GM10266 (cell line): ENCODE data around the gene CERS1.

Experiments
- DNase-seq: peaks from one replicate; pipeline ENCODE4 v3.0.0; 2012; ENCODE audit errors: extremely low spot score
- TF ChIP-seq, protein P1 (sequence below): IDR thresholded peaks from 2 replicates; pipeline ENCODE4 v1.5.1; 2012; ENCODE audit warnings: mild to moderate bottlenecking, low read depth; ENCODE audit not compliant: control insufficient read depth, insufficient read depth; ENCODE audit errors: missing control alignments

The CERS1 gene

DNA sequence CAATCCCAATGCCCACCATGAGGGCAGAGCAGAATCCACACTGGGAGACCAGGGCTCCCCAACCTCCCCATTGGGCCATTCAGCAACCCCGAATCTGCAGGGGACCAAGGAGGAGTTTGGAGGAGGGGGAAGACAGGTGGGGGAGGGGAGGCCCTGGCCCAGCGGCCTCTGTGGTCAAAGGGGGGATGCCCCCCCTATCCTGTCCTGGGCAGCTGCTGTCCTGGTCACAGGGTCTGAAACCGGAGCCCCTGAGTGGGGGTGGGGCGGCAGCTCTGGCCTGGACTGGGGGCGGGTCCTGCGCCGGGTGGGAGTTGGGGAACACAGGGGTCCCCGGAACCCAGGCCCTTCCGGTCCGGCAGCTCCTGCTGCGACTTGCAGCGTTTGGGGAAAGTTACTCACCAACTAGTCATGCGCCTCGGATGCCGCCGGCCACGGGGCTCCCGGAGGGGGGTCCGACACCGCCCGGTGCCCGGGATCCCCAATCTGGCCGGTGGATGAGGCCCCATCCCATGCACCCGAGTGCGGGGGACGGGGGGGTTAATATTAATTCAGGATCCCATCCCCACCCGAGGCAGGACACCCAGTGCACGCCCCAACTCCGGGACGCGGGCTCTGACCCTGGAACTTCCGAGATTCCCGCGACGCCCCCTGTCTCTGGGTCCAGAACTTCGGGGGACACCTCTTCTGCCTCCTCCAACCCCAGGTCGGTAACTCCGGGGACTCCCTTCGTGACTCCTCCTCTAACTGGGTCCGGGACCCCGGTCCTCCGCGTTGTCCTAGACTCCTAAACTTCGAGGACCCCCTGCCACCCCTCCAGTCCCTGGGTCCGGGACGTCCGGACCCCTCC lies 44.2 kb upstream of the CERS1 start:
- TF ChIP-seq, protein P1, sequence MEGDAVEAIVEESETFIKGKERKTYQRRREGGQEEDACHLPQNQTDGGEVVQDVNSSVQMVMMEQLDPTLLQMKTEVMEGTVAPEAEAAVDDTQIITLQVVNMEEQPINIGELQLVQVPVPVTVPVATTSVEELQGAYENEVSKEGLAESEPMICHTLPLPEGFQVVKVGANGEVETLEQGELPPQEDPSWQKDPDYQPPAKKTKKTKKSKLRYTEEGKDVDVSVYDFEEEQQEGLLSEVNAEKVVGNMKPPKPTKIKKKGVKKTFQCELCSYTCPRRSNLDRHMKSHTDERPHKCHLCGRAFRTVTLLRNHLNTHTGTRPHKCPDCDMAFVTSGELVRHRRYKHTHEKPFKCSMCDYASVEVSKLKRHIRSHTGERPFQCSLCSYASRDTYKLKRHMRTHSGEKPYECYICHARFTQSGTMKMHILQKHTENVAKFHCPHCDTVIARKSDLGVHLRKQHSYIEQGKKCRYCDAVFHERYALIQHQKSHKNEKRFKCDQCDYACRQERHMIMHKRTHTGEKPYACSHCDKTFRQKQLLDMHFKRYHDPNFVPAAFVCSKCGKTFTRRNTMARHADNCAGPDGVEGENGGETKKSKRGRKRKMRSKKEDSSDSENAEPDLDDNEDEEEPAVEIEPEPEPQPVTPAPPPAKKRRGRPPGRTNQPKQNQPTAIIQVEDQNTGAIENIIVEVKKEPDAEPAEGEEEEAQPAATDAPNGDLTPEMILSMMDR = no peak
- peak; percentile 58 for DNase-seq

DNA sequence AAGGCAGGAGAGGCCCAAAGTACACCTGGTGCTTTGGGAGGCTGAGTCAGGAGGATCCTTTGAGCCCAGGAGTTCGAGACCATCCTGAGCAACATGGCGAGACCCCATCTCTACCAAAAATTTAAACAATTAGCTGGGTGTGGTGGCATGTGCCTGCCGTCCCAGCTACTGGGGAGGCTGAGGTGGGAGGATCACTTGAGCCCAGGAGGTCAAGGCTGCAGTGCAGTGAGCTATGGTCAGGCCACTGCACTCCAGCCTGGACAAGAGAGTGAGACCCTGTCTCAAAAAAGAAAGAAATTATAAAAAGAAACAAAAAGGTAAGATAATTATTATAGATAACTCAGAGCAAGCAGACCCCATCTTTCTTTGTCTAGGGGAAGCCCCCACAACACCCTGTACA lies 43.2 kb upstream of the CERS1 start:
- TF ChIP-seq, protein P1 = no peak
- DNase-seq = no peak

DNA sequence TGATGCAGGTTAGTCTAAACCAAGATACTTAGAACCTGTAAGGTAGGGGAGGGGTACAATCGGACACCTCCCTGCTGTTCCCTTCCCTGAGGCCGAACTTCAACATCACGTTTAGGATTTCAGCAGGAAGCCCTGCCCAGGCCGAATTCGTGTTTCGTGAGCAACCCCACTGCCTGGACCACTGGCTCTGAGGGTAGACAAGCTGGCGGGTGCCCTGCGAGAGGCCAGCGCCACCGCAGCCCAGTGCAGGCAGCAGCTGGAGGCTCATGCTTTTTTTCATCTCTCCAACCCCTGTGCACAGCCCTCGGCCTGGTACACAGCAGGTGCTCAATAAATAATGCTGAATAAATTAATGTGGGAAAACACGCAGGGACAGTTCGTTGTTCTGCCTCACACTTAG lies 37.3 kb upstream of the CERS1 start:
- DNase-seq = no peak
- TF ChIP-seq, protein P1 = no peak

DNA sequence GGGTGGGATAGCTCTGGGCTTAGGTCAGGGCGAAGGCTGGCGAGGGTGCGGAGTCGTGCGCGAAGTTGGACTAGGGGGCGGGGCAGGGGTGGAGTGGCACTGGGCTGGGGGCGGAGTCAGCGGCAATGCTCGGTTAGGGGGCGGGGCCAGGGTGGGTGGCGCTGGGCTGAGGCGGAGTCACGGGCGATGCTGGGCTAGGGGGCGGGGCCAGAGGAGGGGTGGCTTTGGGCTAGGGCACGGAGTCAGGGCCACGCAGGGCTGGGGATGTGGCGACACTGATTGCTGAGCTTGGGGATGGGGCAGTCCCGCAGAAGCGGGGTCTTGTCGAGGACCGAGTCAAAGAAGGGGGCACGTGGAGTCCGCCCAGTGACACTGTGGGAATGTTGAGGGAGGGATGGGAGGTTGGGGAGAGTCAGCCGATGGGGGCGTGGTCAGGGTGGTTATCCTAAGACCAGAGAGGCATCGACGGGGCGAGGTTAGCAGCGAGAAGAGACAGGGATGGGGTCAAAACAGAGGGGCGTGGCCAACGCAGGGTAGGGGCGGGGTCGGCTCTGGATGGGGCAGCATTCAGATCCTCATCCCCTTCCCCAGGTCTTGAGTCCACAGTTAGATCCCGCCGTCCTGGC lies 36.4 kb upstream of the CERS1 start:
- TF ChIP-seq, protein P1 = no peak
- peak; percentile 92 for DNase-seq

DNA sequence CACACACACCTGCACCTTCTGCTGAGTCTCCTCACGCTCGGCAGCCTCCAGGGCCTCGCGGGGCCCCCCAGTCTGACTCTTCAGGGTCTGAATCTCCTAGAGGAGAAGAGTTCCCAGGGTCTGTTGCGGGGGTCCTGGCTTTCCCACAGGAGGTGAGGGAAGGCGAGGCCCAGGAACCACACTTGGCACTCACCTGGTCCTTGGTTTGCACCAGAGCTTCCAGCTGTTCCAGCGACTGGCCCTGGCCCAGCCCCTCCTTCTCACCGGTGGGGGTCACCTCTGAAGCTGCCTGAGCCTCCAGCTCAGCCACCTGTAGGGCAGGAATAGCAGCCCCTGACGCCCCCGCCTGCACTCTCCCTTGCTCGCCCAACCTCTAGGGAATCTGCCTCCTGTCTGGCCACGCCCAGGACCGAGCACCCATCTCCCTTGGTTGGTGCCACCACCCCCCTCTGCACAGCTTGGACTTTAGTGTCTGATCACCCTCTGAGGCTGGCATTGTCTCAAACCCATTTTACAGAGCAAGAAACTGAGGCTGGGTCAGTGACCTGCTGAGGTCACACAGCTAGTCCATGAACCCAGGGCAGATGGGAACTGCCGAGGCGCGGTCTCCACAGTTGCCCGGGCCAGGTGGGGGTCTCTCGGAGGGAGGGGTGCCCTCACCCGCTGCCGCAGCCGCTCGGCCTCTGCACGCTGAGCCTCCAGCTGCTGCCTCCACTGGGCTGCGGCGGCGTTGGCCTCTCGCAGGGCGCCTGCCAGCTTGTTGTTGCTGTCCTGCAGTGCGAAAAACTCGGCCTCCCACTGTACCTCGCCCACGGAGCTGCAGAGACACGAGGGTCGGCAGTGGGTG lies 35.6 kb upstream of the CERS1 start:
- no peak for DNase-seq
- TF ChIP-seq, protein P1 = no peak

DNA sequence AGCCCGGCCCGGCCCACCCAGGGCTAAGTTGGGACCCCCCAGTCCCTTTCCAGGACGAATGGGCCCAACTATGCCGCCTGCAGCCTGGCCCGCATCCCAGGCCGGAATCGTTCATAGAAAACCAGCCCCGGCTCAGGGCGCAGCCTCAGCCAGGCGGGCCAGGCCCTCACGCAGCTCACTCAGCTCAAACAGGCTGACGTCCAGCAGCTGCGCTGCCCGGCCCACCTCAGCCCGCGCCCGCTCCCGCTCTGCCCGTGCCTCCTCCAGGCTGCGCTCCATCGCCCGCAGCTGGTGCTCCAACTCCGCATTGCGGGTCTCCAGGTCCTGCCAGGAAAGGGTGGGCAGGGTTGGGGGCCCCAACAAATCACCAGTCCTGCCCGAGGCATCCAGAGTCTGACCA lies 33.4 kb upstream of the CERS1 start:
- no peak for DNase-seq
- TF ChIP-seq, protein P1 = no peak
